Activated naive CD8-positive, alpha-beta T cell (primary cell): ENCODE measurements around the gene NNMT.

ENCODE experiments used
- H3K27ac Mint-ChIP-seq: one replicate; pipeline ENCODE4 v1.8.0; 2021; ENCODE audit warnings: mixed read lengths
- H3K27me3 Mint-ChIP-seq: one replicate; pipeline ENCODE4 v1.8.0; 2021; ENCODE audit warnings: mixed read lengths
- H3K36me3 Mint-ChIP-seq: one replicate; pipeline ENCODE4 v1.8.0; 2021; ENCODE audit warnings: mixed read lengths
- H3K4me1 Mint-ChIP-seq: one replicate; pipeline ENCODE4 v1.8.0; 2021; ENCODE audit warnings: low read depth, mixed read lengths
- H3K4me3 Mint-ChIP-seq: one replicate; pipeline ENCODE4 v1.8.0; 2021; ENCODE audit warnings: mild to moderate bottlenecking, mixed read lengths
- H3K9me3 Mint-ChIP-seq: one replicate; pipeline ENCODE4 v1.8.0; 2021; ENCODE audit warnings: low read depth, mixed read lengths

The NNMT gene

DNA sequence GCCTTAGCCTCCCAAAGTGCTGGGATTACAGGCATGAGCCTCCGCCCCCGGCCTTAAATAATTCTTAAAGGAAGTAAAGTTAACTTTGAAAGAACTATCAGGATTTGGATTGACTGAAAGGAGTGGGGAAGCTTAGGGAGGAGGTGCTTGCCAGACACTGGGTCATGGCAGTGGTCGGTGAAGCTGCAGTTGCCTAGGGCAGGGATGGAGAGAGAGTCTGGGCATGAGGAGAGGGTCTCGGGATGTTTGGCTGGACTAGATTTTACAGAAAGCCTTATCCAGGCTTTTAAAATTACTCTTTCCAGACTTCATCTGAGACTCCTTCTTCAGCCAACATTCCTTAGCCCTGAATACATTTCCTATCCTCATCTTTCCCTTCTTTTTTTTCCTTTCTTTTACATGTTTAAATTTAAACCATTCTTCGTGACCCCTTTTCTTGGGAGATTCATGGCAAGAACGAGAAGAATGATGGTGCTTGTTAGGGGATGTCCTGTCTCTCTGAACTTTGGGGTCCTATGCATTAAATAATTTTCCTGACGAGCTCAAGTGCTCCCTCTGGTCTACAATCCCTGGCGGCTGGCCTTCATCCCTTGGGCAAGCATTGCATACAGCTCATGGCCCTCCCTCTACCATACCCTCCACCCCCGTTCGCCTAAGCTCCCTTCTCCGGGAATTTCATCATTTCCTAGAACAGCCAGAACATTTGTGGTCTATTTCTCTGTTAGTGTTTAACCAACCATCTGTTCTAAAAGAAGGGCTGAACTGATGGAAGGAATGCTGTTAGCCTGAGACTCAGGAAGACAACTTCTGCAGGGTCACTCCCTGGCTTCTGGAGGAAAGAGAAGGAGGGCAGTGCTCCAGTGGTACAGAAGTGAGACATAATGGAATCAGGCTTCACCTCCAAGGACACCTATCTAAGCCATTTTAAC is at the start of gene NNMT:
Gene NNMT (plus strand): TSS at position 724 of the 929 bp plus-strand sequence. CDS start 158 bp downstream, at position 882.
- H3K27me3 Mint-ChIP-seq: peaks cover 14% of the 10 kb centered on the region
- no peak within 1 kb of the TSS for H3K4me3 Mint-ChIP-seq
- peaks cover 10% of the 10 kb centered on the region for H3K36me3 Mint-ChIP-seq
- no peaks in the 10 kb centered on the region for H3K4me1 Mint-ChIP-seq
- H3K9me3 Mint-ChIP-seq: peaks cover 13% of the 10 kb centered on the region
- H3K27ac Mint-ChIP-seq: no peak within 1 kb of the TSS

DNA sequence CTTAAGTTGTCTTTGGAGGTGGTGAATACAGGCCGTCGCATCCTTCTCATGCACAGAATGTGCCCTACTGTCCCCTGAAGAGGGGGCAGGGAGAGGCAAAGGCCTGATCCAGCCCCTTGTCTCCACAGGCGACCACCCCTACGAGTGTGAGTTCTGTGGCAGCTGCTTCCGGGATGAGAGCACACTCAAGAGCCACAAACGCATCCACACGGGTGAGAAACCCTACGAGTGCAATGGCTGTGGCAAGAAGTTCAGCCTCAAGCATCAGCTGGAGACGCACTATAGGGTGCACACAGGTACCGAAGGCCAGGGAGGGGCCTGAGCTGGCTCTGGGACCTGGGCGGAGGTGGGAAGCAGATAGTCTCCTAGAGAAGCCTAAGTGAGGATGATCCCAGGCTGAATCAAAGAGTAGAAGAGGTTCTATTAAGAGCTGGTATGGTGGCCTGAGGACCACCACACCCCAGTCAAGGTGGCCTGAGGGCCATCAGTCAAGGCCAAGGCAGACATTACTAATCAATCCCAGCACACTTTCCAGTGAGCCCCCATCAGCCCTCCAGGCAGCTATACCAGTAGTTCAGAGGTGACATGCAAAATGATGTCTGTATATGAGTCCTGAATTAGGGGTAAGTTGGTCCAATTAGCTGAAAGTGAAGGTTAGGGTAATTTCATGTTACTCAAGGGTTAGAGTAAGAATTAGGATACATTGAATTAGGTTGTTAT is 49.0 kb upstream of the NNMT start:
- no peaks in the 10 kb centered on the region for H3K27me3 Mint-ChIP-seq
- no peaks in the 10 kb centered on the region for H3K4me1 Mint-ChIP-seq
- H3K27ac Mint-ChIP-seq: no peak overlapping the region

DNA sequence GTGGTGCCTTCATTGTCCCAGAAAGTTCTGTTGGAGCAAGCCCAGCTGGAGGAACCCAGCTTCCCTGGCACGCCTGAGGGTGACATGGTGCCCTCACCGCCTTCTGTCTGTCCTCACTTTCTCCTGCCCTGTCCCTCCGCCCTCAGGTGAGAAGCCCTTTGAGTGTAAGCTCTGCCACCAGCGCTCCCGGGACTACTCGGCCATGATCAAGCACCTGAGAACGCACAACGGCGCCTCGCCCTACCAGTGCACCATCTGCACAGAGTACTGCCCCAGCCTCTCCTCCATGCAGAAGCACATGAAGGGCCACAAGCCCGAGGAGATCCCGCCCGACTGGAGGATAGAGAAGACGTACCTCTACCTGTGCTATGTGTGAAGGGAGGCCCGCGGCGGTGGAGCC is 46.0 kb upstream of the NNMT start:
- Mint-ChIP-seq H3K27me3 (no peaks in the 10 kb centered on the region), H3K9me3 (no peaks in the 10 kb centered on the region), H3K4me1 (no peaks in the 10 kb centered on the region), H3K27ac (no peak overlapping the region), H3K4me3 (no peak overlapping the region), H3K36me3 (no peaks in the 10 kb centered on the region)

More for the DNA sequence above, 49.0 kb upstream of the NNMT start:
- Mint-ChIP-seq H3K4me3 (no peak overlapping the region), H3K36me3 (no peaks in the 10 kb centered on the region), H3K9me3 (no peaks in the 10 kb centered on the region)

DNA sequence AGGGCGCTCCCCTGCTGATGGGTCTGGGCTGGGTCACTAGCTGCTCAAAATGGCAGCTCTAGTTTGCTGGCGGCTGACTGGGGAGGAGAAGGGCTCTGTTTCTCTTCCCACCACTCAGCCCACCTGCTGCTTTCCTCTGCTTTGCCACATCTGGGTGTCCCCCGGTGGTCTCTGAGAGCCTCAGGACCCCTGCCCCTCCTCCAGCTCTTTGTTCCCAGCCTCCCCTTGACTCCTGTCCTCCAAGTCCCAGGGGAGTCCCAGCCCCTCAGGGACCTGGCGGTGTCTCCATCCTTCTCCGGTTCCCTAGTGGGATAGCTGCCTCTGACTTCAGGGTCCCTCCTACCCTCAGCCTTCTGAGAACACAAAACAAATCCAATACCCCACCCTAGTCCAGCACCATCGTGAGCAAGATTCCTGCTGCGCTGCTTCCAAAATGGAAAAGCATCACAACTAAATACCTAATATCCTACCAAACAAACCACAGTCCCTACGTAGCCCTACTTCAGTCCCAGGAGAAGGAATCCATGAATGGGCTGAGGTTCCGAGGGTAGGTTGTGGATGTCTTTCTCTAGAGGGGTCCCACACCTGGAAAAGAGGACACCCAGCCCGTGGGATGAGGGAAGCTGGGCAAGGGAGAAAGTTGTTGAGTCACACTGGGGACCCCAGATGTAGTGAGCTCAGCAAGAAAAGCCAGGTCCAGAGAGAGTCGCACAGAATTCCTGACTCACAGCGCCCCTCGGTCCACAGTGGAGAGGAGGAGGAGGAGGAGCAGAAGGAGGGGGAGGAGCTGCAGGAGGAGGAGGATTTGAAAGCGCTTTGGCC is 45.0 kb upstream of the NNMT start:
- Mint-ChIP-seq H3K27me3 (no peaks in the 10 kb centered on the region), H3K9me3 (no peaks in the 10 kb centered on the region), H3K4me3 (no peak overlapping the region), H3K27ac (no peak overlapping the region), H3K36me3 (no peaks in the 10 kb centered on the region), H3K4me1 (no peaks in the 10 kb centered on the region)

DNA sequence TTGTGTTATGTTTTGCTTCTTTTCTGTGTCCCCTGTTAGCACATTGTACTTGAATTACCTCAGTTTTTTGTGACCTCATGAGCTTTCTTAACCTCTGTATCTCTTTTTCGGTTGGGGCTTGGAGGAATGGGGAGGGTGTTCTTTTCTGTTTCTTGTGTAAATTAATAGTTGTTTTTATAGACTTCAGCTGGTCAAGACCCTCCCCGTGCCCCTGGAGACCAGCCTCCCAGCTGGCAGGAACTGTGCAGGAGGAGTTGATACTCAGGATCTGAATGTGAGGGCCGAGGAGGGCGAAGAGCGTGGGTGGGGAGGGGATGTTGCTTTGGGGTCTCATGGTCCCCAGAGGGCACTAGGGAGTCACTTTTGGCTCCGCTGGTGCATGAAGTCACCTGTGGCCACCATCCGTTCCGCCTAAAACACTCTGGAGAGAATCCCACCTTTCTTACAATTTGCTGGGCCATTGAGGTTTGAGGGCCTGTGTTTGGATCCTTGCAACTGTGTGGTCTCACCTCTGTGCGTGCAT is 44.3 kb upstream of the NNMT start:
- no peak overlapping the region for H3K27ac Mint-ChIP-seq
- H3K4me1 Mint-ChIP-seq: no peaks in the 10 kb centered on the region
- no peaks in the 10 kb centered on the region for H3K36me3 Mint-ChIP-seq
- H3K27me3 Mint-ChIP-seq: no peaks in the 10 kb centered on the region
- H3K9me3 Mint-ChIP-seq: no peaks in the 10 kb centered on the region
- no peak overlapping the region for H3K4me3 Mint-ChIP-seq

DNA sequence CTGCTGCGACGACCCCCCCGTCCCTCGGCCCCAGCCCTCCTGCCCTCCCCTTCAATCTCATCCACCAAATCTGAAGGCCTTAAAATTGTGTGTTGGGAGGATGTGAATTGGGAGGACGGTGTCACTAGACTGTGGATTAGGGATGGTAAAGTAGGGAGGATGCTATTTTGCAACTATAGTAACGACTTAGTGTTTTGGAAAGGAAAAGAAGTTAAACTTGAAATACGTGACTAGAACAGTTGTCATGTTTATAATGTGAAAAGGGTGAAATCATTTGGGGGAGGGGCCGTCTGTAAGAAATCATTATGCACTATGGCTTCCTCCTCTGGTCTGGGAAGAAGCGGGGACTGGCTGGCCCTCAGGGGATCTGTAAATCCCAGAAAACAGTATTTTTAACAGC is 43.4 kb upstream of the NNMT start:
- Mint-ChIP-seq H3K27ac (no peak overlapping the region), H3K4me1 (no peaks in the 10 kb centered on the region), H3K4me3 (no peak overlapping the region), H3K36me3 (no peaks in the 10 kb centered on the region), H3K27me3 (no peaks in the 10 kb centered on the region), H3K9me3 (no peaks in the 10 kb centered on the region)

DNA sequence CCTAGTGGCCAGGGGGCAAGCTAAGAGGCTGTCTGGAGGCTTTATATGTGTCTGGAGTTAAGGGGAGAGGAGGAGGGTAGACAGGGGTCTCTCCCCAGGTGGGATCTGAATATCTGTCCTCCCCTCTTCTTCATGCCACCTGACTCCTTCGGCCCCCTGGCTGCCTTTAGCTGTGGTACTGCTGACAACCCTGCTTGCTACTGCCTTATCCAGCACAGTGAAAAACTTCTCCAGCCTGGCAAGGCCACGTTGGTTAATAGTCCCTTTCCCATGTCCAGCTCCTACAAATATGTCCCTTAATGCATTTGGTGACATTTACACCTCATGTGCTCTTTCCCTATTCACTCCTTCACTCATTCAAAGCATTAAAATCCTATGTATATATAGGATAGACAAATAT is 42.4 kb upstream of the NNMT start:
- Mint-ChIP-seq H3K27ac (no peak overlapping the region), H3K27me3 (no peaks in the 10 kb centered on the region), H3K4me1 (no peaks in the 10 kb centered on the region), H3K36me3 (no peaks in the 10 kb centered on the region), H3K4me3 (no peak overlapping the region), H3K9me3 (no peaks in the 10 kb centered on the region)

DNA sequence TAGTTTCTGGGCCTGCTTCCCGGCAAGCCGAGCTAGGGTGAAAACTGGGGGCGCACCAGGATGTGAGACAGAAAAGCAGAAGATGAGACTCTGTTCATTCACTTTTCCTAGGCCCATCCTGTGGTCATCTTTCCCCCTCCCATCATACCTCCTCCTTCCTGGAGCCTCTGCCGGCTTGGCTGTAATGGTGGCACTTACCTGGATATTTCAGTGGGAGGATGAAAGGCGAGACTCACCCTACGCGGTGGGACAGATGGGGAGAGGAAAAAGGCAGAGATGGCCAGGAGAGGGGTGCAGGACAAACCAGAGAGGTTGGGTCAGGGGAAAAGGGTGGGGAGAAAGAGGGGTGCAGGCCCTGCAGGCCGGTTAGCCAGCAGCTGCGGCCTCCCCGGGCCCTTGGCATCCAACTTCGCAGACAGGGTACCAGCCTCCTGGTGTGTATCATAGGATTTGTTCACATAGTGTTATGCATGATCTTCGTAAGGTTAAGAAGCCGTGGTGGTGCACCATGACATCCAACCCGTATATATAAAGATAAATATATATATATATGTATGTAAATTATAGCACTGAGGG is 41.5 kb upstream of the NNMT start:
- Mint-ChIP-seq H3K4me3 (no peak overlapping the region), H3K27ac (no peak overlapping the region), H3K9me3 (no peaks in the 10 kb centered on the region), H3K36me3 (no peaks in the 10 kb centered on the region), H3K27me3 (no peaks in the 10 kb centered on the region), H3K4me1 (no peaks in the 10 kb centered on the region)

DNA sequence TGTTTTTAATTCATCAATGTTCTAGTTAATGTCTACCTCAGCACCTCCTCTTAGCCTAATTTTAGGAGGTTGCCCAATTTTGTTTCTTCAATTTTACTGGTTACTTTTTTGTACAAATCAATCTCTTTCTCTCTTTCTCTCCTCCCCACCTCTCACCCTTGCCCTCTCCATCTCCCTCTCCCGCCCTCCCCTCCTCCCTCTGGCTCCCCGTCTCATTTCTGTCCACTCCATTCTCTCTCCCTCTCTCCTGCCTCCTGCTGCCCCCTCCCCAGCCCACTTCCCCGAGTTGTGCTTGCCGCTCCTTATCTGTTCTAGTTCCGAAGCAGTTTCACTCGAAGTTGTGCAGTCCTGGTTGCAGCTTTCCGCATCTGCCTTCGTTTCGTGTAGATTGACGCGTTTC is 40.9 kb upstream of the NNMT start:
- Mint-ChIP-seq H3K27me3 (no peaks in the 10 kb centered on the region), H3K4me3 (no peak overlapping the region), H3K9me3 (no peaks in the 10 kb centered on the region), H3K4me1 (no peaks in the 10 kb centered on the region), H3K27ac (no peak overlapping the region), H3K36me3 (no peaks in the 10 kb centered on the region)

DNA sequence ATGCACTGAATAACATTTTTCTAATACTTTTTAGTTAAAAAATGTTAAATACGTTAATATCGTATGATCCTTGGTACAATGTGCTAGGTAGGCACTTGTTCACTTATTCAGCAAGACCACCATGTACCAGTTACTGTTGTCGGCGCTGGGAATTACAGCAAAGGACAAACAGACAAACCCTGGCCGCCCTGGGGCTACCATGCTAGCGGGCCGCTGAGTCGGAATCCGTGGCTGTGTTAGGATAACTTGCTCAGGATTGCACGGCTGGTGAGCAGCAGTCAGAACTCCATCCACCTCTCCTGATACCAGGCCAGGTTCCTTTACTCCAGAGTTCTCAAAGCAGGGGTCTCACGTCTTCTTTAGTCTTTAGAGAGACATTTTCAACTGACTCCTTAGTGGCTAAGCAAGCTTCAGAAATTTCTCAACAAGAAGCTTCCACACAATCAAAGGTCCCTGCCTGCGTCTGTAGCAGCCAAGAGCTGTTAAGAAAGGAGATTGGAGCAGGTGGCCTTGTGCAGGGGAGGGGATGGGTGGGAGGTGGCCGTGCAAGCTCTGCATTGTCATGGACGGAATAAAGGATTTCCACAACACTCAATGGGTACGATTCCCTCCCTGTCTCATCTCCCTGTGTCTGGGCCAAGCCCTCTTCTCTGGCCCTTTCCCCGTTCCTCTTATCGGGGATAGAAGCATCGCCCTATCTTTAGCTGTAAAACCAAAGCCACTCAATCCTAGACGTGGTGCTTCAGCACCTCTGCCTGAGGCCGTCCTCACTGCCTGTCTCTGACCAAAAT is 39.8 kb upstream of the NNMT start:
- Mint-ChIP-seq H3K4me3 (no peak overlapping the region), H3K4me1 (no peaks in the 10 kb centered on the region), H3K9me3 (no peaks in the 10 kb centered on the region), H3K27me3 (no peaks in the 10 kb centered on the region), H3K27ac (no peak overlapping the region), H3K36me3 (no peaks in the 10 kb centered on the region)

DNA sequence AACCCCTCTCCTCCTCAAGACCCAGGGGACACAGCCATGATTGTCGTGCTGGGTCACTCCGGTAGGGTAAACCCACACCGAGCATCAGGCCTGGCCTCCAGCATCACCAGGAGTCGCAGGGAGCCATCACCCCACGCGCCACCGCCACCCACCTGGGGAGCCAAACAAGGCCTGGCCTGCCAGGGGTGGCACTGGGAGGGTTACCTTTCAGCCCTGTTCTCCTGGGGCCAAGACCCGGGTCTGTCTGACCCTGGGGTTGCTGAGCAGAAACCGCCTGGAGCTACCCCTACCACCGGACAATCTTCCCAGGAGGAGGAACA is 39.3 kb upstream of the NNMT start:
- Mint-ChIP-seq H3K4me1 (no peaks in the 10 kb centered on the region), H3K36me3 (no peaks in the 10 kb centered on the region), H3K27me3 (no peaks in the 10 kb centered on the region), H3K4me3 (no peak overlapping the region), H3K27ac (no peak overlapping the region), H3K9me3 (no peaks in the 10 kb centered on the region)

DNA sequence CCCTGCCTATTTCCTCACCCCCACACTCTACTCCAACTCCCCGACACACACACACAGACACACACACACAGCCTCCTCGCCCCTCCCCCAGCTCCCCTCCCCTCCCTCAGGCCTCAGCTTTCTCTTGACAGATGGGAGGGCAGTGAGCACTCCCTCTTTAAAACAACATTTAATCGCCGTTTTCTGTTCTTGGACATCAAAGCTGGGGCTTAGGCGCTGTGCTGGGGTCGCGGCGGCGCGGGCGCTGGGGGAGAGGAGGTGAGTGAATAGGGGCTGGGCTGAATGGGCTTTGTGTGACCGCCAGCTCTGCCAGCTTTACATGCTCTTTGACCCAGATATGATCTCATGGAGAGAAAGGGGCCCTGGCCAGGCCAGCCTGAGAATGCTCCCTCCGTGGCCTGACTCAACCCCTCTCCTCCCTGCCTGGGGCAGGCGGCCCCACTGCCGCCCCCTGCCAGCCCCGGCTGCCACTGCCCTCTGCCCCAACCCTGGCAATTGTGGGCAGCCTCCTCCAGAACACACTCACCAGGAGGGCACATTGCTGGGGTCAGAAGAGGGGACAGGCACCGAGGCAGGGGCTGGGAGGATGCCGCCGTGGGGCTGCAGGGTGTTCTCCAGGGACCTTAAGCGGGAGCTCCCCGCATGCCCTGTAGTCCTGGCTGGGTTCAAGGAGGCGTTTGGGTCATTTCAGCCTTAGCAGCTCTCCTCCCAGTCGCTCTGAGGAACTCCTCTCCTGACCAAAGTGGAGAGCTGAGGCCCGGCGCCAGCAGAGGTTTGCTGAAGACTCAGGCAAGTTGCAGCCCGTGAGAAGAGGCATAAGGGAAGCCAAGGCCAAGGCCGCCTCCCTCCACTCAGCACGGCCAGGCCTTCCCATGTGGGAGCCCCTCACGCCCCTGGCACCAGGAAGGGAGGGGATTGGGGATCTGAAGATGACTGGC is 38.3 kb upstream of the NNMT start:
- H3K36me3 Mint-ChIP-seq: no peaks in the 10 kb centered on the region
- no peaks in the 10 kb centered on the region for H3K27me3 Mint-ChIP-seq
- H3K27ac Mint-ChIP-seq: no peak overlapping the region
- H3K4me1 Mint-ChIP-seq: no peaks in the 10 kb centered on the region
- H3K4me3 Mint-ChIP-seq: no peak overlapping the region
- H3K9me3 Mint-ChIP-seq: no peaks in the 10 kb centered on the region

DNA sequence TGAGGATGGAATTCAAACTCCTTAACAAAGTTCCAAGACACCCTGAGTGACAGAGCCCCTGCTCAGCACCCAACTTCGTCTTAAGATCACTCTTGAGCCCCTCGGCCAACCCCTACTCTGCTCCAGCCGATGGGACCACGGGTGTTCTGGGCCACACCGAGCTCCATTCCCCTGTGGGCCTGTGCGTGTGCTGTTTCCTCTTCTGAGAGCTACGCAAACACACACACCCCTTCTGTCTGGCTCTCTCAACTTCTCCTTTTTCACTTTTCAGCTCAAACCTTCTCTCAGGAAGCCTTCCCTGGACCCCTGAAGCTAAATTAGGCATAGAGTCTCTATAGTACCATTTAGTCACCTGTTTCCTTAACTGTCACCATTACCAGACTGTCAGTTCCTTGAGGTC is 37.5 kb upstream of the NNMT start:
- Mint-ChIP-seq H3K9me3 (no peaks in the 10 kb centered on the region), H3K27ac (no peak overlapping the region), H3K4me3 (no peak overlapping the region), H3K4me1 (no peaks in the 10 kb centered on the region), H3K36me3 (no peaks in the 10 kb centered on the region), H3K27me3 (no peaks in the 10 kb centered on the region)
